OCI-M2 (cell line): ENCODE measurements around the gene MPND.

Experiments used
- DNase-seq: peaks from one replicate; lab custom pipeline; 2025; ENCODE audit not compliant: unreplicated experiment; lab: John Stamatoyannopoulos, UW

Gene MPND

DNA sequence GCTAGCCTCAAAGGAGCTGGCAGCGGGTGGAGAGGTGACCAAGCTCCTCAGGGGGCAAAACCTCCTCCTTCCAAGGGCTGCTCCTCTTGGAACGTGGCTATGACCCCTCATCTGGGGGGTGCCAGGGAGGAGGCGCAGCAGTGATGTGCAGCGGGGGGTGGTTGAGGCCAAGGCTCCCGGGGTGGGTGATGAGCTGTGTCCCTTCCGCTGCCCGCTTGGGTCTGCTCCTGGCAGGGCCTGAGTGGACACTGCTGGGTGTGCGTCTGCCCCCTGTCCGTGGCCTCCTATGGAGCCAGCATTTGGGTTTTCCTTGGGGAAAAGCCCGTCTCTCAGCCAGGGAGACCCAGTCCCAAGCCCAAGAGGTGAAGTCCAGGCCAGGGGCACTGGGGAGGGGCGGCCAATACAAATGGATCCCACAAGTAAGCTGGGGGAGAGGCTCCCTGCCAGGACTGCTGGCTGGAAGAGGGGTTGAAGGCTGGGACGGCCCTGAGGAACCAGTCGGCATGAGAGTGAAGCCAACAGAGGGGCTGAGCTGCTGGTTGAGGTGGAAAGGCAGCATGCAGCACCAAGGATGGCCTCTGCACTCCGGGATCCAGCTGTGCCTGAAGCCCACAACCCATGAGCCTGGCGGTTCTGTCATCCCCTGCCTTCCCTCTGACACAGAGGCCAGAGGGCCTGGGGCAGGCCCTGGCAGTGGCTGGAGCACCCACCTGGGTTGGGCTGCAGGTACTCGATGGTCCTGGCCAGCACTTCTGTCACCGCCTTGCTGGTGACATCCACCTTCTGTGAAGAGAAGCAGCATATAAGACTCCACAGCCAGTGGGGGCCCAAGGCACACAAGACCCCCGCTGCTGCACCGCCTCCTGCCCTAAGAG, 22.7 kb downstream of the MPND start:
- DNase-seq = no peak

DNA sequence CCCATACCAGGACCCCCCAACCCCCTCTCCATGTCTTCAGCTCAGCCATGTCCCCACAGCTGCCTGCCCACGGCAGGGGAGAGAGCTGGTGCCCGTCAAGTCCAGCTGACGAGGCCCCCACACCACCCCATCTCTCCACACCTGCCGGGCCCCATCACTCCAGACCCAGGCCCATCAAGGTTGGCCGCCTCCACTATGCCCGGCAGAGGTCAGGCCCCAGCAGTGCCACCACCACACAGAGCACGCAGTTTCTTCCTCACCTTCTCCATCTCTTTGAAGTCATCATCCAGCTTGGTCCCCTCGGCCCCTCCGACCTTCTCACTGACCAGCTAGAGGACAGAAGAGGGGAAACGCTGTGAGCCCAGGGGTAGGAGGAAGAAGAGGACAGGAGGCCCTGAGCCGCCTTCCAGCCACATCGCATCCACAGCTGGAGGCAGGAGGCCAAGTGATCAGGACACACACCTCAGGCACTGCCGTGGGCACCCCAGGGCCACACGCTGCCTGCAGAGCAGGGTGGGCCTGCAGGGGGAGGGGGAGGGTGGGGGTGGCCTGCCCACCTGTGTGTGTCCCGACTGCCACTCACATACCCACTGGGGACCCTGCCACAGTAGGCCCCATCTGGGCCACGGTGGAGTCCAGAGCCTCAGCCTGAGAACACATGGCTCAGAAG, 23.4 kb downstream of the MPND start:
- no peak for DNase-seq

DNA sequence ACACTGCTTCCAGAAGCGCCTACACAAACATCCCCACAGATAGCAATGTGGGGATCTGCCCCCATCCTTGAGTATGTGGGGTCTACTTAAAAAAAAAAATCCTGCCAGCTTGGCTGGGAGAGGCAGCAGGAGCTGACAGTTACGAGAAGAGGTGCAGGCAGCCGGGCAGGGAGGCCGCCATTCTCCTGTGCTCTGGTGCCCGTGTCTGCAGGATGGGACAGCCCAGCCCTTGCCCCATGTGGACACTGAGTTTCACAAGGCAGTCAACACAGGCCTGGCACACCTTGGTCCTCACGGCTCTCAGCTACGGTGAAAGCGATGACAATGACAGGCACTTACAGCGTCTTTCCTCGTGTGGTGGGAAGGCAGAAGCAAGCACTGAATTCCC, 24.0 kb downstream of the MPND start:
- DNase-seq = no peak

DNA sequence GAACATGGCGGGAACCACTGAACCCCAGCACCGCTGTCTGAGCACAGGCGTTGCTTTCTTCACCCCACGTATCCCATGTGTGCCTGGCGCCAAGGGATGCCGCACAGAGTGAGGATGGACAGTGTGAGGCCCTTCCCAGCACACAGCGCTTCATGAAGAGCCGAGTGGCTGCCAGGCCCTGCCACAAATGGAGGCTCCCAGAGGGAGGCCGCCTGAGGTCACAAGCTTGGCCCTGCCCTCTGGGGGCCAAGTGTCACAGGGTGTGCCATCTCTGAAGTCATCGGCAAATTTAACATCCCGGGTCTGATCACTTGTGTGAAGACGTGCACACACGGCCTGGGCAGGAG, 24.4 kb downstream of the MPND start:
- no peak for DNase-seq

DNA sequence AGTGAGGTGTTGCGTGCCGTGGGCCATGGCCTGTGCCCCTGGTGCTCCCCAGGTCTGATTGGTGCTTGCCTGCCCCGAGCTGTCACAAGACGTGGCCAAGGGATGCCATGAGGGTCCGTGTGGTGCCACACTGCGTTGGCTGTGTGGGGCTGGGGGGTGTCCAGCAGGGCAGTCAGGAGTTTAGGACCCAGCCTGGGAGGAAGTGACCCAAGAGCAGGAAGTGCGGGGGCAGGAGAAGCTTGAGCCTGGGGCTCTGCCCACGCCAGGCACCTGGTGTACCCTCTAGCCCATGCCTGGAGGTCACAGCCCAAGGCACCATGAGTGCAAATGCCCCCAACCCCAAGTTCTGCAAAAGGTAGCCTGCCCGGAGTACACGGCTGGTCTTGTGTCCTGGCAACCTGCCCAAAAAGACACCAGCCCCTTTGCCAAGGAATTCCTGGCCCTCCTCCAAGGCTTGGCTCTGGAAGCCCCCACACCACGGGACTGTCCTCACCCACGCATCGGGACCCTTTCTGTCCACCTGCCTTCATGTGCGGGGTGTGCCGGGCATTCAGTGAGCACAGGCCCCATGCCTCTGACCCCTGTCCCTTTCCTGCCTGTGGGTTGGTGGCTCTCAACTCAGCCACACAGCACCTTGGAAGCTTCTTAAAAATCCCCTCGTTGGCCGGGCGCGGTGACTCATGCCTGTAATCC, 24.9 kb downstream of the MPND start:
- DNase-seq = no peak

DNA sequence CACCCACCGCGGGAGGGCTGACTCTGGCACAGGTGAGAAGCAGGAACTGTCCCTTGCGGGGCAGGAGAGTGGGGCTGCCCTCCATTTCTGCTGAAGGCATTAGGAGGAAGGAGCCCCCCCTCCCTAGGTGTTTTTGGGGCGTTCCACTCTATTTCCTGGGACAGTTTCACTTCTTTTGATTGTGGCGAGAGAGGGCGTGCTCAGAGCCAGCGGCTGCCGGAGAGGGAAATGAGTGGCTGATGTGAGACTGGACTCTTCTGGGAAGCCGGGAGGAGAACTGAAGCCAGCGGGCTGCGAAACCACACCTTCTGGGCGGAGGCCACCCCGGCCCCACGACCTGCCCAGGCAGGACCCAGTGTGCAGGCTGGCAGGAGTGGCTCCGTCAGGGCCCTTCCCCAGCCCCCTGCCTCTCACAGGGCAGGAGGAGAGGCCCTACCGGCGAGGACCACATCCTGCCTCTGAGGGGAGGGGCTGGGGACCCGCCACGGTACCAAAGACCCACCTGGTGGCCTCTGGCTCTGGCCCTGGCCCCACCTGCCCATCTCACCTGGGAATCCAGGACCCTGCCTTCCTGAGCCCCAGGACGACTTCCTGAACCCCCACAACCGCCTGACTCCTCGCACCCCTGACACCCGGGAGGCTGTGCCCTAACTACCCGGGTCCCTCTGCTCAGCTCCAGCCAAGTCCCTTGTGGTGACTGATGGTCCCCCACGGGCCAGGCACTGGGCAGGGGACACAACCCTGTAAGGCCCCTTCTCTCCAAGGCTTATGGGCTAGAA, 25.9 kb downstream of the MPND start:
- DNase-seq = no peak

DNA sequence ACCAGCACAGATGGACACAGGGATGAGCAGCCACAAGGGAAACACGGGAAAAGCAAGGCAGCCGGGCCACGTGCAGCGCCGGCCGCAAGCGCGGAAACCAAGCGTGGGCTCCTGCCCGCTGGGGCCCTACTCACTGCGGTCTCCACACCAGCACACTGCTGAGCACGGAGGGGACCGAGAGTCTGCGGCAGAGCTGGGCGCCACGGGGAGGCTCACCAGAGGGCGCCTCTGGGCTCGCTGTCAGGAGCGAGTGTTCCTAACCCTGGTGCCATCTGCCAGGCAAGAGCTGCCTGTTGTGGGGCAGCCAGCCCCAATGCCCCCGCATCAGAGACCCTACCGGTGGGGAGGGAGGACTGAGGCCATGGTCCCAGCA, 26.5 kb downstream of the MPND start:
- no peak for DNase-seq

DNA sequence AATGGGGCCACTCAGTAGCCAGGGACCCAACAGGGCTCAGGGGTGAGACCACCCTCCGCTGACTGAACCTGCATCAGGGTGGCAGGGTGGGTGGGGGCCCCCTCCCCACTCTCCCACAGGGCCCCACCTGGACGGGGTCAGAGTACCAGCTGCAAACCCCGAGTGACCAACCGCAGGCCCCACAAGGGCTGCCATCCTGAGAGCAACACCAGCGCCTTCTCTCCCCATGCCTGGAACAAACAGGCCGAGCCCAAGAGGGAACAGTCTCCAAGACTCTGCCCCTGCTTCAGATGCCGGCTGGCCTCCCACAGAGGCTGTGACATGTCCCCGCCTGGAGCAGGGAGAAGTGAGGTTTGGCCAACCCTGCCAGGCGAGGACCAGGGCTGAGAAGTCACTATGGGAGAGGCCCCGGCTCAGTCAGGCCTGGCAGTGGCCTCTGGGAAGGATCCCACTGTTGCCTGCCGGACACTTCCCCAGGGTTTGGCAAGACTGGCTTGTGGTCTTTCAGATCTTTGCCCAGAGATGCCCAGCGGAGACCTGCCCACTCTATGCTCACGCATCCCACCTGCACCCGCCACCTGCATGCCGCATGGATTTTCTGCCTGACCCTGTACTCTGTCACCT, 27.2 kb downstream of the MPND start:
- no peak for DNase-seq

DNA sequence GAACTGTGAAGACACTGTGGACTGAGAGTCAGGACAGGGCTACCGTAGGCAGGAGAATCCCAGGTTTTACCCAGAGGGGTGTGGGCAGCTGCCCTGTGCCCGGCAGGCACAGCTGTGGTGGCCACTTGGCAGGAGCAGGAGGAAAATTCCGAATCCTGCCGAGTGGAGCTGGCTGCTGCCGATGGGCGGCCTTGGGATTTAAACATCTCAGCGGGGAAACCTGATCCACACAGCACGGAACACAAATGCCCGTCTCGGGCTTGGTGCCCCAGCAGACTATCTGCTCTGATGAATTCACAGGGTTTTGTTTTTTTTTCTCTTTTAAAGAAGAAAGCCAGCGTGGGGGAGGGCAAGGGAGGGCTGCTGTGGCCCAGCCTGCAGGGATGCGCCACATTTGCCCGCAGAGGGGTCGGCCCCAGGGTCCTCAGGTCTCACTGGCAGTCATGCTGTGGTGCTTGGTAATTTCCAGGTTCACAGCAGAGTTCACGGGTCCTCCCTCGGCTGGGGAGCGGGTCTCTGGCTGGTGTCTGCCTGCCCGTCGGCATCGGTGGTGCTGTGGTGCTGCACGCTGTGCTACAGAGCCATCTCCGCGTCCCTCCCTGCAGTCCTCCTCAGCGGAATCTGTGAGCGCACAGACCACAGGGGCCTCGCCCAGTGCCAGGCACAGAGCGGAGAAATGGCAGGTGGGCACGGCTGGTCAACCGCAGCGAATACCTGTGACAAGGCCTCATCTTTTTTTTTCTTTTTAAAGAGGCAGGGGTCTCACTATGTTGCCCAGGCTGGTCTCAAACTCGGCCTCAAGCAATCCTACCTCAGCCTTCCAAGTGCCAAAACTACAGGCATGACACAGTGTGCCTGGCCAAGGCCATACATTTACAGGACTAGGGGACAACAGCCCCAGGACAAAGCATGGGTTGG, 28.1 kb downstream of the MPND start:
- DNase-seq = no peak

DNA sequence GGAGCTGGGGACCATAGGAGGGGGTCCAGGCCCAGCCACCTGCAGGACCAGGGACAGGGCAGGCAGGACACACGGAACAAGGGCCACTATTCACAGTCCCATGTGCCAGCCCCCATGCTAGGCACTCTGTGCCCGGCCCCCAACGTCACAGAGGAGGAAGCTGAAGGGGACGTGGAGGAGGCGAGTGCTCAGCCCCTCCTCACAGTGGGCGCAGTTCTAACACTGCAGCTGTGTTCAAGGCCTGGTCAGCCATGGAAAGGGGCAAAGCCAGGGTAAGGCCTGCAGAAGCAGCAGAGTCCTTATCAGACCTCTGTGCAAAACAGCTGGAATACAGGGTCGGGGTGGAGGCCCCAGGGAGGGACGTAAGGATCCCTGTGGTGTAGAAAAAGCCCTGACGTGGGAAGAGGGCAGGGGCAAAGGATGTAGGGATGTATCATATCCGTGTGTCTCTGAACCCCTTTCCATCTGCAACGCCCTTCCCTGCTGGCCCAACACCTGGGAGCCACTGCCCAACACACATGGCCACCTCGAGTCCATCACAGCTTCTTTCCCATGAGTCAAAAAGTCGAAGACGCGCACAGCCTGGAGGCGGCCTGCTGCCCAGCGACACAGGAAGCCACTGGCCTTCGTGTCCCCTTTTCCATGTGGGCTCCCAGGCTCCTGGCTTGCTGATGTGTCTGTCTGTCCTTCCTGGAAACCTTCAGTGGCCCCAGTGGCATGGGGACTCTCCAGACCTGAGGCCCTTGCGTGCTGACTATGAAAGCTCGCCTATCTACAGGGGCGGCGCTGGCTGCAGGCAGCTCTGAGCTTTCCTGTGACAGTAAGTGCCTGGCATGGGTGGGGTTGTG, 29.0 kb downstream of the MPND start:
- DNase-seq = no peak

DNA sequence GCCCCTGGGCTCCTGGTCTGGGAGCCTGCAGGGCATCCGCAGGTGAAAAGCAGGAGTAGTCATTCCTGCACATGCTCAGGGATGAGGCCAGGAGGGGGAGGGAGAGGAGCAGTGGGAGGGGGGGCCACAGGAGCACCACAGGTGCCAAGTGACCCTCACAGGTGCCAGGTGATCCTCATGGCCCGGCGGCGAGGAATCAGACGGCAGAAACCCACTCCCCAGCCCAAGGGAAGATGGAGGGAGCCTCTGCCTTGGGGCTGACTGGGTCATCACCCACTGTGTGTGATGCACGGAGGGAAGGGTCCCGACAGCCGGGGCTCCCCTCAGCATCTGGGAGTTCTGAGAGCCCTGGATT, 29.6 kb downstream of the MPND start:
- DNase-seq = no peak

DNA sequence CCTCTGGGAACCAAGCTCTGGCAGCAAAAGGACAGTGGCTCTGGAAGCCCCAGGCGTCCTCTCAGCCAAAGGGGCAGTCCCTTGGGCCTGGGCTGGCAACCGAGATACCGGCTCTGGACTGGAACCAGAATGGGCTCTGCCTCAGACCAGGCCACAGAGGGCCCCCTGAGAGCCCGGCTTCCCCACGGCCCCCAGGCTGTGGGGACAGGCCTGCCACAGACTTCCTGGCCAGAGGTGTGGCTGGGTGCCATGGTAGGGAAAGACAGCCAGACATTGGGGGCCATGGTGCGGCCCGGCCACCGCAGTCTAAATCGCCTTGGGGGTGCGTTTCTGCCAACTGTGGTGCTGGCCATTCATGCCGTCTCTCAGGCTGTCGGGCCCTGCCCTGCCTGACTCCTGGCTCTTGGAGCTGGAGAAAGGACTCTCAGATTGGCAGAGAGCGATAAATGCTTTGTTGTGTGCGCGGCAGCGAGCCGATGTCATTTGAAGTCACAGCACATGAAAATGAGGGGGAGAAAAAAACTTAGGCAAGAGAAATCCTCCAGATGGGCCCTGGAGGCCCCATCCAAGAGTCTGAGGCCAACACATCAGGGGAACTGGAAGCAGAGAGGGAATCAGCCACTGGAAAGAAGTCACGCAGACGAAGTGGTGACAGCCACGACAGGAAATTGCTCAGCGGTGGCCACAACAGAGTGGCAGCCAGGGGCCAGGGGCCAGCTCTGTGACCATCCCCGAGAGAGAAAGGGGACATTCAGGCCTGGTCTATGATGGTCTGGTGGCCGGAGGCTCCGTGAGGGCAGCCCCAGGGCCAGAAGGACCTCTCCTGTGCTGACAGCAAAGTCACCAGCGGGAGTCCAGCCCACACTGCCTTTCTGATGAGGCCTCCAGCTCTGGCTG, 30.5 kb downstream of the MPND start:
- DNase-seq = no peak

DNA sequence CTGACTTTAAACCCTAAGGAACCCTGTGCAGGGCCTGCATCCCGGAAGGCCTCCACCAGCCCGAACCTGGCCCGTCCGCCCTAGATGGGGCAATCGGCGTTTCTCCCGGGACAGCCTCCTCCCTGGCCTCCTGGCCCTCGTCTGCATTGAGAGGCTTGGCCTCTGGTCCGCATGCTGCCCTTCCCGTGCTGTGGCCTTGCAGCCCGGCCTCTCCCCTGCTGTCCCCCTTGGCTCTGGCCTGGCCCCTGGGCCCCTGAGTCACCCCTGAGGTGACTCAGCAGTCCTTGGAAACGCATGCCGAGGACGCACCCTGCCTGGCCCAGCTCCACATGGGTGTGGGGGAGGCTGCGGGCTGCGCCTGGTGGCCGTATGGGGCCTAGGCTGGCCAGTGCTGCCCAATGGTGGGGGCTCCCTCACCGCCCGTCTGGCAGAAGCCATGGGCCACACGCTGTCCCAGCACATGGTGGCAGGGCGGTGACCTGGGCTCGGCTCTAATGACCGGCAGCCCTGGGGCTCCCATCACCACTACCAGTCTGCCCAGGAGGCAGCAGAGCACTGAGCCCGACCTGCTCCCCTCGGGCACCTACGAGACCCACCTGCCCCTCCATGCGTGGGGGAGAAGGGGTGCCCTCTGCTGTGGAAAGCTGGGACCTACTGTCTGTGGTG, 31.3 kb downstream of the MPND start:
- no peak for DNase-seq

DNA sequence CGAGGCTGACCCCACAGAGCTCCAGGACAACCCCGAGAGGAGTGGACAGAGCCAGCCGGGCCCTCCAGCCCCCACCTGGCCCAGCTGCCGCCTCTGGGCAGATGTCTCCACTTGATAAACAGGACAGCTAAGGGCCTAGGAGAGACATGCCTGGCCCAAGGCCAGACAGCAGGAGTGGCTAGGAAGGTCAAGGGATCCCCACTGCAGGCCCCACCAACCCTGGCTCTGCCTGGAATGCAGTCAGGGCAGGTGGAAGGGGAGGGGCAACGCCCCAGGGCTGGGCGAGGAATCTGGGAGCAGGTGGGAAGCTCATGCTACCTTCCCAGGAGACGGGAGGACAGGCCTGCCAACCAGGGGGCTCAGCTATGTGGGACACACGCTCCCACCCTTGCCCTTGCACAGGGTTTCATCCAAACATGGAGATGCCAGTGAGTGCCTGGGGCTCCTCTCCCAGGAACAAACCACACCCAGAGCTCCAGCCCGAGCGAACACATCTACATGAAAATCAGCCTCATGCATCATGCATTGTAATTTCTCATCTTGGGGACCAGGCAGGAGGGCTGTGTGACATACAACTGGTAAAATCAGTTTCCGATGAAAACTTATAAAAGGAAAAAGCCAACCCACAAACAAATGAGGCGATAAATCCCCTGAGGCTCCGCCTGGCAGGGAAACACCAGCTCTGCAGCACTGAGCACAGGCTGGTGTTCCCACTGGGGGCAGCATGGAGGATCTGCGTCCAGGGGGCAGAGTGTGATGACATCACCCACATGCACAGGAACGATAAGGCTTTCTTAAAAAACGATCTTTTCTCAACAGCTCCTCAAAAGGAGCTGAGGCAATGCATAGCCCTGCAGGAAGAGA, 32.0 kb downstream of the MPND start:
- DNase-seq = peak; percentile 31

DNA sequence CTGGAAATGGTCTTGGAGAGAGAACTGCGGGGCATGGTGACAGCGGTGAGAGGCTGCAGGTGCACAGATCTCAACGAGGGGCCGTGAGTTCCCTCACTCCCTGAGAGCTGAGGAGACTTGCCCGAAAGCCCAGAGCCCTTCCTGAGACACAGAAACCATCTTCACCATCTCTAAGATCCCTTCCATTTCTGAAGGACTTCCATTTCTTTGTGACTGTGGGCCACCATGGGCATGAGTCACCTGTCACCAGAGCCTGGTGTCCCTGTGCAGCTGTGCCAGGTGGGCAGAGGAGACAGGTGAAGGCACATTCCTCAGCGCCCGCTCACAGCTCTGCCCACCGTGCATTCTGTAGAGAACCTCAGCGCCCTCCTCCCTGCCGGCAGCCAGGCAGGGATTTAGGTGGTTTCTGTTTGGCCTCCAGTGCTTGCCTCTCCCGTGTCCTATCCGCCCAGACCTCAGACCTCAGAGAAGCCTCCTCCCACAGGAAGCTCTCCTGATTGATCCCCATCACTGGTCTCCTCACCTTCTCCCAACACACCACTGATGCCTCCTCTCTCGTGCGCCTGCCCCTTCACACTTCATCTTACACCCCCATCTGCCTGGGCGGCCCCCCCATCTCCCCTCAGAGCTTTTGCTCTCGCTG, 32.8 kb downstream of the MPND start:
- no peak for DNase-seq

DNA sequence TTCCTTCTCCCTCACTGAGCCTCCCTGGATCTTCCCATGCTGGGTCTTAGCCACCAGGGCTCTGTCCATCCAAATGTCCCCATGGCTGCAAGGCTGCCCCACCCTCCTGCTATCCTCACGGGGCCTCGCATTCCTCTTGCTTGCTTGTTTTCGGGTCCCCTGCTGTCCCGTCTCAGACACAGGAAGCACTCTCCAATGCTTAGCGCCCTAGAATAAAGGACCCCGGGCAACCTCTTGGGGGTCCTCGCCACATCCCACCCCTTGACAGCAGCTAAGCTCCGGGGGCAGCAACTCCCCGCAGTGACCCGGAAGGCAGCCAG, 33.3 kb downstream of the MPND start:
- DNase-seq = no peak
